Body of pancreas (tissue), 4 donors: ENCODE data around the gene DDA1.

Source experiments
- CTCF ChIP-seq, 7 experiments: fragments of 450-650 bp in 4 of 7; fragments of 200-600 bp in 3 of 7; sonication (generic) in 3 of 7; IDR thresholded peaks; one replicate each; pipeline ENCODE4 v1.5.1; 2016 to 2019; ENCODE audit warnings: antibody characterized with exemption in 7 of 7
- POLR2A ChIP-seq, 3 donors: fragments of 450-650 bp; IDR thresholded peaks; one replicate each; pipeline ENCODE4 v1.6.1; 2016; ENCODE audit warnings: antibody characterized with exemption in 3 of 3, mild to moderate bottlenecking in 2 of 3

DNA sequence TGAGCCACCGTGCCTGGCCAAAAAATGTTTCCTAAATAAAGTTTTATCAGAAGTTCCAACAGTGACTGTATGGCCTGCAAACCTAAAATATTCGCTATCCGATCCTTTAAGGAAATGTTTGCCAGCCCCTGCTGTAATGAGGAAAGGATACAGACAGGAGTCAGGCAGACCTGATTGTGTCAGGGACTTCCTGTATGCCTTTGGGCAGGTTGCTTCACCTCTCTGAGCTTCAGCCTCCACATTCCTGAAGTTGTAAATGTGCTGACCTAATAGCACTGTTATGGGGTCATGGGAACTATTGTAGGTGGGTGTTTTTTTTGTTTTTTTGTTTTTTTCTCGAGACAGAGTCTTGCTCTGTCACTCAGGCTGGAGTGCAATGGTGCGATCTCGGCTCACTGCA is 12.4 kb upstream of the DDA1 start:
- no peak for TF ChIP-seq POLR2A (IDR thresholded peaks at IDR 0.05)
- no peak for TF ChIP-seq CTCF (IDR thresholded peaks at IDR 0.05)
